SH-SY5Y (cell line): Measurements from ENCODE around the gene SEL1L.
A peak's percentile ranks its signal among the peaks of the same experiment; 100 is the strongest.

Experiments used
- GATA2 ChIP-seq: IDR thresholded peaks from 2 replicates; pipeline ENCODE4 v1.6.1; 2011; ENCODE audit warnings: mild to moderate bottlenecking, low read depth, low read length
- GATA3 ChIP-seq: IDR thresholded peaks from 2 replicates; pipeline ENCODE4 v1.6.1; 2011; ENCODE audit warnings: low read depth, mild to moderate bottlenecking, low read length, moderate library complexity

The SEL1L gene

DNA sequence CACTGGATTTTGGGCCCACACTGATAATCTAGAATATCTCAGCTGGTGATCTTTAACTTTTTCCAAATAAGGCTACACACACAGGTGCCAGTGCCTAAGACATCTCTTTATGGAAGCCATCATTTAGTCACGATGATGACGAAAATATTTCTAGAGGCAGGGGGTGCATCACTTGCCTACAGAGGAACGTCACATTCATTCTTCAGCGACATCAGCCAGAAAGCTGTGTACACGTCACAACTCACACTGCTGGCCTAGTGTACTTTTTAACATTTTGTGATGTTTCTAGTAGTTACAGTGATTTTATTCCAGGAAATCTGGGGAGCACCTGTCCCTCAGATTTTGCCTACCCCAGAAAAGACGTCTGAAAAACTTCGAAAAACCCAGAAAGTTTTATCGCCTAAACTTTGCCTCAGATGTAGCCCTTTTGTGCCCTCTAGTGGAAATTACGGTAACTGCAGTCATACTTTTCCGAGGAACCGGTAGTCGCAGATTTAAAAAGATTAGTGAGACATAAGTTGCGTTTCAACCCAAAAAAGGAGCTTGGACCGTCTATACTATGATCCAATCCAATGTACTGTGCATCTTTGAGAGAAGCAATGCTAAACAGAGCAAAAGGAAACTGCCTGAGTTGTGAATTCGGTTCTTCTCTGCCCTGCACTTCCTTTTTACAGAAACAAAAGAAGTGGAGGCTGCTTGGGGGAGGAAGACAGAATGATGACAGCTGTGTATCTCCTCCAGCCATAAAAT is 69.2 kb downstream of the SEL1L start:
- TF ChIP-seq GATA3 (no peak), GATA2 (peak; percentile 18; the same call in 1 of the 2 replicates)

DNA sequence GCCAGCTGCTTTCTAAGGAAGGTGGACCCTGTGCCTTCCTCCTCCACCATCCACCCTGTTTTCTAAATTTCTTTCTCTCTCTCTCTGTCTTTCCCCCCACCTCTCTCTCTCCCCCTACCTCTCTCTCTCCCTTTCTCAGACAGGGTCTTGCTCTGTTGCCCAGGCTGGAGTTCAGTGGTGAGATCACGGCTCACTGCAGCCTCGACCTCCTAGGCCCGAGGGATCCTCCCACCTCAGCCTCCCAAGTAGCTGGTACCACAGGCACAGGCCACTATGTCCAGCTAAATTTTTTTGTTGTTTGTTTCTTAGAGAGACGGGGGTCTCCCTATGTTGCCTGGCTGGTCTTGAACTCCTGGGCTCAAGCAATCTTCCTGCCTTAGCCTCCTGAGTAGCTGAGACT is 73.7 kb downstream of the SEL1L start:
- TF ChIP-seq GATA3 = no peak
- TF ChIP-seq GATA2 = no peak

GRCh38 chr14:81458352-81458751 is 75.3 kb downstream of the SEL1L start:
- TF ChIP-seq GATA3 (no peak), GATA2 (no peak)

GRCh38 chr14:81455390-81455789 is 78.3 kb downstream of the SEL1L start:
- TF ChIP-seq GATA3 = no peak
- no peak for TF ChIP-seq GATA2

DNA sequence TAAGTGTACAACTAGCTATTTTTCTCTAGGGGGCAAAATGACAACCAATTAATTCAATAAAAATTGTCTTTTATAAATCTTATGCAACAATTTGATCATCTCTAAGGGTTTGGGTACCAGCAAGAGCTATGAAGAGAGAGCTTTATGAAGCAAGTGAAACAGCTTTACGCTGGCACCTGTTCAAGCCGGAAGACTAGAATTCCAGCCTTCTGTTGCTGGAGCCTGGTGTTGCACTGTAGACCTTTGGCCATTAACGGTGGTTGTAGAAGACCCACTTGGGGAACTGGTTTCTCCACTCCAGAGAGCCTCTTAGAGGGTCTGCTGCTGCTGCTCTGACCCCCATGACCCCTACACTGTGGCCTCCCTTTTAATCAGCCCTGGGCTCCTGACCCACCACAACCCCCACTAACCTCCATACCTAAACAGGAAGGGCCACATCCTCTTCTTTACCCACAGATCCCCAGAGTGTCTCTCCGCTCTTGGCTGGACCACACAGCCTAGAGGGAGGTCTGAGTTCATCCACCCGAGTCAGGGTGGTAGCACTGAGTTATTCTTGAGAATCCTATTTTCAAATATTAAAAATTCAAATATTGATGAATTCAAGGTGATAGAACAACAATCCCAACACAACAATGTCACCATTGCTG is 79.0 kb downstream of the SEL1L start:
- TF ChIP-seq GATA3 (no peak), GATA2 (no peak)

DNA sequence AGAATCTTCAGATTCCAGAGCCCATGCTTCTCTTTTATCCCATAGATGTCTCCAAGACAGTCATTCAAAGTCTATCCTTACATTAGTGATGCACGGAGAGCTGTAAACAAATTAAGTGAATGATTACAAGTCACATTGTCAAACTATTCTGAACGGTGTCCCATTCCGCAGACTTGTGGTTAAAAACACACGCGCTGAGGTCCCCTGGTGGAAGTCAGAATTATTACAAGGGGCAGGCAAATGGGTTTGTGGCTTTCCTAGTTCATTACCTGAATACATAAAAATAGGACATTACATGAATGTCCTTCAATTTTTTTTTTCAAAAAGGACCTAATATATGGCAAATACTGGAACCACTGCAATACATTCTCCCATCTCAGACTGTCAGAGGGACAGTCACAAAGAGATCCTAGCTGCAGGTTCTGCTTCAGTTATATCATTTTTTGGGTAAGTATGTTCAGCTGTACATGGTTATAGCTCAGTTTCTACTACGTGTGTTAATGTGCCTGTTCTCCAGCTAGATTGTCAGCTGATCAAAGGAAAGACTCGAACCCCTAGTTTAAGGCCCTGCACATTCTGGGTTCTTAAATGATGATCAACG is 80.4 kb downstream of the SEL1L start:
- TF ChIP-seq GATA2 (no peak), GATA3 (no peak)

DNA sequence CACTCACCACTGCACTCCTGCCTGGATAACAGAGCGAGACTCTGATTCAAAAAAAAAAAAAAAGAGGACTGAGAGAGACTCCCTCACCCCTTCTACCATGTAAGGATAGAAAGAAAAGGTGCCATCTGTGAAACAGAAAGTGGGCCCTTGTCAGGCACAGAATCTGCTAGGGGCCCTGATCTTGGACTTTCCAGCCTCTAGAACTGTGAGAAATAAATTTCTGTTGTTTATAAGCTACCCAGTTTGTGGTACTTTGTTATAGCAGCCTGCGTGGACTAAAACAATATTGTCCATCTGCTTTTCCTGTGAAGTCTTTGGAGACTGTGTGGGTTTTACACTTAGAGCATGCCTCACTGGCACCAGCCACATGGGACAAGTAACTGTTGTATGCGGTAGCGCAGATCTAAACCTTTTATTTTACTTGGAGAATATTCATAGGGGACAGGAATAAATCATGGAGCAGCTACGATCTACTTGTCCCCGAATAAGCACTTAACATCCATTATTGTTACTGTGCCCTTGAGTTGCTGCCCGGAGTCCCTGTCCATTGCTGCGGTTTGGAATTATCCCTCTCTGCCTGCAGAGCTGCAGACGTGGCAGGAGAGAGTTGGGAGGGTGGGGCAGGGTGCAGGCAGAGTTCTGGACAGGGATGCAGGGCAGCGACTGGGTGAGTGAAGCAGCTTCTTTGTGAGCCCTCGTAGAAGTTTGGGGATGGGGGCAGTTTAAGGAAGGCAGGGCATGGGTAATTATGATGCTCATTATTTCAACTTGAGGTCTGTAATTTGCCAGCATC is 81.1 kb downstream of the SEL1L start:
- TF ChIP-seq GATA3 = no peak
- TF ChIP-seq GATA2 = no peak

DNA sequence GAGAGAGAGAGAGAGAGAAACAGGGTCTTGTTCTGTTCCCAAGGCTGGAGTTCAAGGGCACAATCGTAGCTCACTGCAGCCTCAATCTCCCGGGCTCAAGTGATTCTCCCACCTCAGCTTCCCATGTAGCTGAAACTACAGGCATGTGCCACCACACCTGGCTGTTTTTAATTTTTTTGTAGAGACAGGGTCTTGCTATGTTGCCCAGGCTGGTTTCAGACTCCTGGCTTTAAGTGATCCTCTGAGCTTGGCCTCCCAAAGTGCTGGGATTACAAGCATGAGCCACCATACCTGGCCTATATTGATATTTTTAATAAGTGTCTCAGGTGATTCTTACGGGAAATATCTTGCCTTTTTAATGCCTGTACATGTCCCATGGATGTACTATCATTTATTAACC is 82.7 kb downstream of the SEL1L start:
- TF ChIP-seq GATA2 (no peak), GATA3 (no peak)

DNA sequence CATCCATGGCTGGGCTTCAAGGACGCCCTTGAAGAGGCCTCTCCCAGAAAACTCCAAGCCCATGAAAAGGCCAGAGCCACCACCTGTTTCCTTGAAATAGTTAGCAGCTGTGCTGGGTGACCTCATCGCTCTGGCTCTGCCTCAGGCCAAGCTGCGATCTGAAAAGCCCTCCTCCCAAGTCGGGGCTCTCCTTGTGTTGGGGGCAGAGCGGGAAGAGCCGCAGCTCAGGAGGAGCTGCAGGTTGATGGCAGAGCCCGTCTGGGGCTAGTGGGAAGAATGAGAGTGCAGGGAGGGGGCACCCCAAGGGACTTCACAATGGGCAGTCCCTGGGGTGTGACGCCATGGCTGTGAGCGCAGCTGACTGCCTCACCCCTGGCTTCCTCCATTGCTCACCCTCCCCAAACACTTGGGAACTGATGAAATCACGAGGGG is 83.5 kb downstream of the SEL1L start:
- TF ChIP-seq GATA3 (no peak), GATA2 (no peak)

DNA sequence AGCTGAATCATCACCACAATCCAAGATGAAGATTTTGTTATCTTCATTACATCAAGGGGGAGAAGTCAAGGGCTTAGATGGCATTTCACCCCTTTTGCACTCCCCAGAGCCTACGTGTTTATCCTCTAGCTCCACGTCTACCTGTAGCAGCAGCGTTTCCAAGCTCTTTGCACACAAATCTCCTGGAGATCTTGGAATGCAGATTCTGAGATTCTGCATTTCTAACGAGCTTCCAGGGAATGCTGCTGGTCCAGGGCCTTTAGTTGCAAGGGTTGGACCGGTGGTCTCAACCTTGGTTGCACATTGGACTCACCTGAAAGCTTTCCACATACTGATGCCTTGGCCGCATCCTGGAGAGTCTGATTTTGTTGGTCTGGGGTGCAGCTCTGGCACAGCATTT is 84.1 kb downstream of the SEL1L start:
- TF ChIP-seq GATA2 = no peak
- TF ChIP-seq GATA3 = no peak

- no peak for TF ChIP-seq GATA3
- no peak for TF ChIP-seq GATA2
These were observed 84.5 kb downstream of the SEL1L start for GRCh38 chr14:81449114-81449513.

GRCh38 chr14:81447021-81447764 is 86.5 kb downstream of the SEL1L start:
- no peak for TF ChIP-seq GATA3
- no peak for TF ChIP-seq GATA2

DNA sequence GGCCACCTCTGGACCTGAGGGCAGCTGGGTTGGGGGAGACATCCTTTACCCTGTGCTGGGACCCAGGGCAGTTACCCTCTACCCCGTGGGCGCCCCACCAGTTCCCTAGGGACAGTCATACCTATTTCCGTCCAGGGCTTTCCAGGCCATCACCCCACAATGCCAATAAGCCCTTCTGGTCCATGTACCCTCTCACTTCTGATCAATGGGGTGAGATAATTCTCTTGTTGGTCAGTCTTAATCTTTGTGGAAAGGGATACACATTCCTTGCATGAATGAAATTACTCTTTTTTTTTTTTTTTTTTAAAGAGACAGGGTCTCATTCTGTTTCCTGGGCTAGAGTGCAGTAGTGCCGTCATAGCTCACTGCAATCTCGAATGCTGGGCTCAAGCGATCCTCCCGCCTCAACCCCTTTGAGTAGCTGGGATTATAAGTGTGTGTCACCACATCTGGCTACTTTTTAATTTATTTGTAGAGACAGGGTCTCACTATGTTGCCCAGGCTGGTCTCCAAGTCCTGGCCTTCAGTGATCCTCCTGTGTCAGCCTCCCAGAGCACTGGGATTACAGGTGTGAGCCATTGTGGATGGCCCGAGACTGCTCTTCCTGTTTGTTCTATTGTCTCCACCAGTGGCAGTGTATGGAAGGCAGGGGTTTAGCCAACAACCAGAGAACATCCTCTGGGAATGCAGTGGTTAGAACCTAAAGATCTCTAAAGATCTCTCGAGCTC is 87.2 kb downstream of the SEL1L start:
- TF ChIP-seq GATA2 (no peak), GATA3 (no peak)

GRCh38 chr14:81441626-81442134 is 92.0 kb downstream of the SEL1L start:
- no peak for TF ChIP-seq GATA2
- no peak for TF ChIP-seq GATA3
